Measurements from ENCODE around the gene SERPINA3. TPM values are rescaled to one million over a fixed set of nuclear protein-coding genes. Genes with fewer than 3 reads are reported as not detected.

SERPINA3 gene
- total RNA-seq, 1 experiment from 2014 or later = 2.3 TPM

DNA sequence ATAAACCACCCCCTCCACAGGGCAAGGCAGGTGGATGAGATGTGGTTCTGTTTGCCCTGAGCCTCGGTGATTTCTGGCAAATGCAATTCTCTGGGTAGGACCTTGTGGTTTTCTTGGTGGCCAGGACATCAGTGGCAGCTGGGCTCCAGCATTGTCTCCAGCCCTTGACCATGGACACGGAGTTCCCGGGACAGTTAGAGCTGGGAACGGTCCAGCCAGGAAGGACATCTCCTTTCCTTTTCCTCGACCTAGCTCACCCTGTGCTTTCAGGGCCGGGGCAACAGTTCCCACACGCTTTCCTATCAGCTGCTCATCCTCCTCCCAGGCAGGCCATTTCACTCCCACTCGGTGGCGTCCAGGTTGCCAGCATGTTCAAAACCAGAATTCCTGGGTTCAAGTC is 41.8 kb upstream of the SERPINA3 start:
- Mint-ChIP-seq H3K9me3 (ENCODE audit: unreplicated experiment) (no peaks in the 10 kb centered on the region), H3K27me3 (ENCODE audit: insufficient read depth, unreplicated experiment) (no peaks in the 10 kb centered on the region), H3K4me3 (ENCODE audit: unreplicated experiment) (no peak overlapping the region), H3K4me1 (ENCODE audit: low read depth, unreplicated experiment) (peaks cover 7% of the 10 kb centered on the region), H3K27ac (ENCODE audit: unreplicated experiment) (no peak overlapping the region), H3K36me3 (ENCODE audit: insufficient read depth, unreplicated experiment) (no peaks in the 10 kb centered on the region)
- Histone ChIP-seq H3K4me3 (ENCODE audit: low read depth, low read length) (no peak overlapping the region), H3K27me3 (replicated peaks; ENCODE audit: control insufficient read depth, insufficient read depth, low read length) (no peaks in the 10 kb centered on the region), H3K9me3 (no peaks in the 10 kb centered on the region), H3K4me1 (peaks cover 26% of the 10 kb centered on the region), H3K36me3 (ENCODE audit: control insufficient read depth, insufficient read depth, low read length) (no peaks in the 10 kb centered on the region)
- ChIA-PET CTCF (no interaction called here), POLR2A (no interaction called here)
- DNase-seq = no peak
- intact Hi-C loops (cut with micrococcal nuclease; ENCODE audit: unreplicated experiment) = no loop called here
- TF ChIP-seq, protein P1, sequence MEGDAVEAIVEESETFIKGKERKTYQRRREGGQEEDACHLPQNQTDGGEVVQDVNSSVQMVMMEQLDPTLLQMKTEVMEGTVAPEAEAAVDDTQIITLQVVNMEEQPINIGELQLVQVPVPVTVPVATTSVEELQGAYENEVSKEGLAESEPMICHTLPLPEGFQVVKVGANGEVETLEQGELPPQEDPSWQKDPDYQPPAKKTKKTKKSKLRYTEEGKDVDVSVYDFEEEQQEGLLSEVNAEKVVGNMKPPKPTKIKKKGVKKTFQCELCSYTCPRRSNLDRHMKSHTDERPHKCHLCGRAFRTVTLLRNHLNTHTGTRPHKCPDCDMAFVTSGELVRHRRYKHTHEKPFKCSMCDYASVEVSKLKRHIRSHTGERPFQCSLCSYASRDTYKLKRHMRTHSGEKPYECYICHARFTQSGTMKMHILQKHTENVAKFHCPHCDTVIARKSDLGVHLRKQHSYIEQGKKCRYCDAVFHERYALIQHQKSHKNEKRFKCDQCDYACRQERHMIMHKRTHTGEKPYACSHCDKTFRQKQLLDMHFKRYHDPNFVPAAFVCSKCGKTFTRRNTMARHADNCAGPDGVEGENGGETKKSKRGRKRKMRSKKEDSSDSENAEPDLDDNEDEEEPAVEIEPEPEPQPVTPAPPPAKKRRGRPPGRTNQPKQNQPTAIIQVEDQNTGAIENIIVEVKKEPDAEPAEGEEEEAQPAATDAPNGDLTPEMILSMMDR (IDR thresholded peaks at IDR 0.05; ENCODE audit: insufficient read depth in 1 of 2, low read depth in 1 of 2, low read length in 1 of 2, severe bottlenecking in 1 of 2, unreplicated experiment in 1 of 2) = no peak
- no TSS peak for BruUV-seq (replicated peaks)

DNA sequence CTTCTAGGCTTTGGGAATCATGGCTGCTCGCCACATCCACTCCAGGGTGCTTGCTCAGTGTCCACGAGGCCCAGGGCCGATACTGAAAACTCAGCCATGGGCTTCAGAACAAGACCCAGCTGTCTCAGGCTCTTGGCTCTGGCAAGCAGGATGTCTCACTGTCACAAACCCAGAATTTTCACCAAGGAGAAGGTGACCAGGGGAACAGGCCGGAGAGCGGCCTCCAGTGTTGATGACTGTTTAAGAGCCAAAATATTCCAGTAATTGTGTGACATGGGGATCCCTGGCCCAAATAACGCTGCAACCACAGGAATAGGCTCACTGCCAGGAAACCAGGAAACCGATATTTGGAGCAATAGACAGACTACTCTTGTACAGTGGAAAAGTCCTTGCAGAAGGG is 40.8 kb upstream of the SERPINA3 start:
- TF ChIP-seq, protein P1 (IDR thresholded peaks at IDR 0.05; ENCODE audit: insufficient read depth in 1 of 2, low read depth in 1 of 2, low read length in 1 of 2, severe bottlenecking in 1 of 2, unreplicated experiment in 1 of 2) = no peak
- Histone ChIP-seq H3K4me1 (peaks cover 26% of the 10 kb centered on the region), H3K4me3 (ENCODE audit: low read depth, low read length) (no peak overlapping the region), H3K27me3 (replicated peaks; ENCODE audit: control insufficient read depth, insufficient read depth, low read length) (no peaks in the 10 kb centered on the region), H3K36me3 (ENCODE audit: control insufficient read depth, insufficient read depth, low read length) (no peaks in the 10 kb centered on the region), H3K9me3 (no peaks in the 10 kb centered on the region)
- Mint-ChIP-seq H3K36me3 (ENCODE audit: insufficient read depth, unreplicated experiment) (no peaks in the 10 kb centered on the region), H3K27ac (ENCODE audit: unreplicated experiment) (no peak overlapping the region), H3K4me1 (ENCODE audit: low read depth, unreplicated experiment) (peaks cover 7% of the 10 kb centered on the region), H3K4me3 (ENCODE audit: unreplicated experiment) (no peak overlapping the region), H3K9me3 (ENCODE audit: unreplicated experiment) (no peaks in the 10 kb centered on the region), H3K27me3 (ENCODE audit: insufficient read depth, unreplicated experiment) (no peaks in the 10 kb centered on the region)
- POLR2A ChIA-PET = interaction anchor here (0.6 kb wide), 1 partner anchor 17 kb away, joined by 3 read pairs; no protein-coding TSS in a partner anchor
- CTCF ChIA-PET = no interaction called here
- DNase-seq = no peak
- intact Hi-C loops (cut with micrococcal nuclease; ENCODE audit: unreplicated experiment) = no loop called here
- BruUV-seq (replicated peaks) = no TSS peak

DNA sequence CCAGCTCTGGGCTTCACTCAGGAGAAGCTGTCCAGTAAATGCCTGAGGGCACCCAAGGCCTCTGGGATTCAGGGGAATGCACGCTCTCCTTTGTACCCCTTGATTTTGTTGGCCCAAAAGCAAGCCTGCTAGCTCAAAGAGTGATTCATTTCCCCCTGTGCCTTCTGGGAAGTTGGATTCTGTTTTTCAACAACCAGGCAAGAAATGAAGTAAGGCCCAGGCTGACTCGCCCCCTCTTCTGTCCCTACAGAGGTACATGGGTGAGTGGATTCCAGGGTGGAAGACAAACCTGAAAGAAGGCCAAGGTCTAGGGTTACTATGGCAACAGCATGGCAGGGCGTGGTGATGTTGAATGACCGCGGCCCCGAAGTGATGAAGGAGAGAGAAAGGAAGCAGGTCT is 40.2 kb upstream of the SERPINA3 start:
- Histone ChIP-seq H3K9me3 (no peaks in the 10 kb centered on the region), H3K4me1 (peaks cover 26% of the 10 kb centered on the region), H3K4me3 (ENCODE audit: low read depth, low read length) (no peak overlapping the region), H3K27me3 (replicated peaks; ENCODE audit: control insufficient read depth, insufficient read depth, low read length) (no peaks in the 10 kb centered on the region), H3K36me3 (ENCODE audit: control insufficient read depth, insufficient read depth, low read length) (no peaks in the 10 kb centered on the region)
- Mint-ChIP-seq H3K9me3 (ENCODE audit: unreplicated experiment) (no peaks in the 10 kb centered on the region), H3K36me3 (ENCODE audit: insufficient read depth, unreplicated experiment) (no peaks in the 10 kb centered on the region), H3K27ac (ENCODE audit: unreplicated experiment) (peak overlapping the region; percentile 77), H3K27me3 (ENCODE audit: insufficient read depth, unreplicated experiment) (no peaks in the 10 kb centered on the region), H3K4me3 (ENCODE audit: unreplicated experiment) (peak overlapping the region; percentile 9), H3K4me1 (ENCODE audit: low read depth, unreplicated experiment) (peaks cover 7% of the 10 kb centered on the region)
- DNase-seq = no peak
- no TSS peak for BruUV-seq (replicated peaks)
- ChIA-PET POLR2A (interaction anchor here (0.6 kb wide), 1 partner anchor 16 kb away, joined by 3 read pairs; no protein-coding TSS in a partner anchor), CTCF (no interaction called here)
- intact Hi-C loops (cut with micrococcal nuclease; ENCODE audit: unreplicated experiment) = loop anchor here (2.0 kb wide), 1 partner anchor 23 kb away; no protein-coding TSS in a partner anchor
- TF ChIP-seq, protein P1 (IDR thresholded peaks at IDR 0.05; ENCODE audit: insufficient read depth in 1 of 2, low read depth in 1 of 2, low read length in 1 of 2, severe bottlenecking in 1 of 2, unreplicated experiment in 1 of 2) = no peak

All from Caco-2 (cell line).